HepG2 (cell line): Measurements from ENCODE around the gene CASP7. TPM values are rescaled to one million over a fixed set of nuclear protein-coding genes. Genes with fewer than 3 reads are reported as not detected.

Experiments used
- ATAC-seq: fragments of 200-7000 bp; cut with Tn5 transposase; 3 replicates; pipeline ENCODE4 v1.9.1; 2020; ENCODE audit warnings: mild to moderate bottlenecking, moderate library complexity
- BruUV-seq: library from RNA; stranded (reverse); fragments of 400-500 nt; replicated peaks from 2 replicates; lab custom pipeline; 2021; lab: Mats Ljungman, UMichigan
- CTCF ChIA-PET: fragments of 300-600 bp; formaldehyde crosslinking; extraction: SDS; loops from one replicate; lab custom pipeline; 2021; ENCODE audit warnings: low total read pairs, inconsistent platforms, low intra/inter-chr PET ratio; lab: Yijun Ruan, JAX
- POLR2A ChIA-PET: fragments of 350-600 bp; sonication (Branson Sonifier 250); formaldehyde crosslinking; loops from one replicate; lab custom pipeline; 2020; ENCODE audit warnings: antibody characterized with exemption, inconsistent platforms; lab: Yijun Ruan, JAX
- DNase-seq: peaks from one replicate; pipeline ENCODE4 v3.0.0-alpha.2; 2015; ENCODE audit warnings: low spot score
- FAIRE-seq: peaks from 3 replicates; lab custom pipeline; 2011; peaks lifted over from hg19 to GRCh38; lab: Jason Lieb, UNC
- H2AFZ ChIP-seq: one replicate; pipeline ENCODE4 v1.6.1; 2011; ENCODE audit warnings: low read length, inconsistent platforms
- H3K27ac ChIP-seq: fragments of 300-600 bp; 3 replicates; pipeline ENCODE4 v1.8.0; 2011; ENCODE audit warnings: mixed run types, mild to moderate bottlenecking, mixed read lengths, low read length, inconsistent platforms; ENCODE audit not compliant: insufficient read depth; ENCODE audit errors: extremely low read length
- H3K27me3 ChIP-seq, 2 experiments: fragments of 200-600 bp in 1 of 2; 2 replicates in 1 of 2; 3 replicates in 1 of 2; pipeline versions ENCODE4 v1.6.0 to v1.8.0; 2011; ENCODE audit warnings: low read length in 2 of 2, mild to moderate bottlenecking in 2 of 2, moderate library complexity in 2 of 2, inconsistent platforms in 1 of 2; ENCODE audit not compliant: insufficient read depth in 2 of 2, control insufficient read depth in 1 of 2
- H3K36me3 ChIP-seq, 2 experiments: fragments of 200-600 bp in 1 of 2; replicated peaks in 1 of 2; 2 replicates in 1 of 2; 3 replicates in 1 of 2; pipeline versions ENCODE4 v1.5.1 to v1.8.0; 2011; ENCODE audit warnings: low read length in 2 of 2, inconsistent platforms in 1 of 2; ENCODE audit not compliant: insufficient read depth in 2 of 2, control insufficient read depth in 1 of 2
- H3K4me1 ChIP-seq: 2 replicates; pipeline ENCODE4 v1.5.1; 2012; ENCODE audit warnings: low read length, inconsistent platforms; ENCODE audit not compliant: insufficient read depth
- H3K4me2 ChIP-seq: 2 replicates; pipeline ENCODE4 v1.6.0; 2011; ENCODE audit warnings: low read depth, low read length, inconsistent platforms
- H3K4me3 ChIP-seq, 3 experiments: fragments of 200-600 bp in 1 of 3; sonication (generic), shearing (Covaris generic) in 1 of 3; replicated peaks in 1 of 3; 2 replicates each; pipeline ENCODE4 v1.5.1; 2011 to 2016; ENCODE audit warnings: low read length in 3 of 3, inconsistent platforms in 2 of 3, low read depth in 2 of 3, mild to moderate bottlenecking in 2 of 3, control low read depth in 1 of 3, mixed read lengths in 1 of 3; ENCODE audit not compliant: insufficient read depth in 1 of 3
- H3K79me2 ChIP-seq: one replicate; pipeline ENCODE4 v1.6.1; 2011; ENCODE audit warnings: low read length, inconsistent platforms; ENCODE audit not compliant: insufficient read depth
- H3K9ac ChIP-seq: 2 replicates; pipeline ENCODE4 v1.6.0; 2011; ENCODE audit warnings: mild to moderate bottlenecking, low read depth, low read length, inconsistent platforms; ENCODE audit not compliant: insufficient read depth
- H3K9me3 ChIP-seq: 2 replicates; pipeline ENCODE4 v1.5.1; 2012; ENCODE audit warnings: mild to moderate bottlenecking, low read length
- H4K20me1 ChIP-seq: 2 replicates; pipeline ENCODE4 v1.6.0; 2011; ENCODE audit warnings: inconsistent platforms, mild to moderate bottlenecking, low read length, moderate library complexity; ENCODE audit not compliant: insufficient read depth
- CBX5 ChIP-seq: sonication (generic); formaldehyde crosslinking; IDR thresholded peaks from 2 replicates; pipeline ENCODE4 v1.4.0; 2020; ENCODE audit warnings: missing genetic modification reagents, borderline replicate concordance
- CC2D1A ChIP-seq: sonication (generic); formaldehyde crosslinking; IDR thresholded peaks from 2 replicates; pipeline ENCODE4 v1.8.1; 2023; ENCODE audit warnings: mild to moderate bottlenecking, missing genetic modification reagents
- CHD4 ChIP-seq: fragments of 200-600 bp; sonication (generic); IDR thresholded peaks from 2 replicates; pipeline ENCODE4 v1.7.0; 2017; ENCODE audit warnings: mild to moderate bottlenecking, low read length, borderline replicate concordance
- HNRNPUL1 ChIP-seq: fragments of 200-400 bp; formaldehyde crosslinking; IDR thresholded peaks from 2 replicates; pipeline ENCODE4 v1.6.1; 2017; ENCODE audit warnings: low read depth, mild to moderate bottlenecking, low read length, moderate library complexity
- HOXA5 ChIP-seq: sonication (generic); formaldehyde crosslinking; IDR thresholded peaks from 2 replicates; pipeline ENCODE4 v1.4.0; 2020; ENCODE audit warnings: missing genetic modification reagents
- MLLT10 ChIP-seq: sonication (generic); formaldehyde crosslinking; IDR thresholded peaks from 2 replicates; pipeline ENCODE4 v1.4.0; 2020; ENCODE audit warnings: missing genetic modification reagents
- MTF2 ChIP-seq: sonication (generic); formaldehyde crosslinking; IDR thresholded peaks from 2 replicates; pipeline ENCODE4 v1.5.0; 2020; ENCODE audit warnings: missing genetic modification reagents, borderline replicate concordance
- NFATC3 ChIP-seq: sonication (generic); formaldehyde crosslinking; IDR thresholded peaks from 2 replicates; pipeline ENCODE4 v1.5.1; 2020; ENCODE audit warnings: mild to moderate bottlenecking, missing genetic modification reagents
- RFX5 ChIP-seq: IDR thresholded peaks from 2 replicates; pipeline ENCODE4 v1.6.1; 2011; ENCODE audit warnings: low read depth, low read length, improper control_type of control experiment
- TSC22D2 ChIP-seq: sonication (generic); formaldehyde crosslinking; IDR thresholded peaks from 2 replicates; pipeline ENCODE4 v1.5.1; 2020; ENCODE audit warnings: missing genetic modification reagents, mild to moderate bottlenecking, borderline replicate concordance
- ZNF143 ChIP-seq: sonication (generic); formaldehyde crosslinking; IDR thresholded peaks from 2 replicates; pipeline ENCODE4 v1.4.0; 2020; ENCODE audit warnings: missing genetic modification reagents
- ZNF33A ChIP-seq: sonication (generic); formaldehyde crosslinking; IDR thresholded peaks from 2 replicates; pipeline ENCODE4 v1.5.1; 2020; ENCODE audit warnings: missing genetic modification reagents, mild to moderate bottlenecking, moderate library complexity, borderline replicate concordance
- WGBS: methylation state at CpG from one replicate; pipeline ENCODE4 v1.1.6; 2017; ENCODE audit warnings: low lambda C conversion rate; 5-methylcytosine and 5-hydroxymethylcytosine counted together
- in situ Hi-C: cut with HindIII; loops from 2 replicates; pipeline ENCODE4 v1.10.0; 2017; ENCODE audit warnings: low pct_unique_long_range_greater_than_20kb; ENCODE audit not compliant: extremely low pct_ligation_motif_present
- intact Hi-C: fragments of 100-400 bp; cut with micrococcal nuclease; formaldehyde crosslinking; loops from one replicate; pipeline ENCODE4 v1.10.0; 2022; ENCODE audit not compliant: unreplicated experiment
- polyA plus RNA-seq, 8 experiments: library from polyadenylated mRNA; depleted of rRNA in 3 of 8; stranded (reverse) in 7 of 8; unstranded in 1 of 8; fragments of >200 nt; fragmentation: Illumina TruSeq in 4 of 8; extraction: Trizol in 4 of 8; gene quantifications; 2 replicates each; pipeline versions ENCODE4 v1.2.1 to v1.2.3, GENCODE V29; 2011 to 2016; ENCODE audit warnings: low read depth in 4 of 8, missing spikeins in 1 of 8, mixed read lengths in 1 of 8; ENCODE audit not compliant: insufficient read depth in 1 of 8
- total RNA-seq, 5 experiments: library from RNA; depleted of rRNA; stranded (reverse); fragments of >200 nt; fragmentation: Illumina TruSeq; extraction: Trizol; gene quantifications; 2 replicates each; pipeline ENCODE4 v1.2.3, GENCODE V29; 2016; ENCODE audit warnings: low read depth in 1 of 5
- TF ChIP-seq, protein P1 (sequence below): sonication (generic); formaldehyde crosslinking; IDR thresholded peaks from 2 replicates; pipeline ENCODE4 v1.4.0; 2020; ENCODE audit warnings: missing genetic modification reagents
- TF ChIP-seq, protein P2 (sequence below): IDR thresholded peaks from 2 replicates; pipeline ENCODE4 v1.6.1; 2012; ENCODE audit warnings: low read depth, low read length, improper control_type of control experiment
- TF ChIP-seq, protein P3 (sequence below): sonication (generic); formaldehyde crosslinking; IDR thresholded peaks from 2 replicates; pipeline ENCODE4 v1.4.0; 2020; ENCODE audit warnings: low read depth, mild to moderate bottlenecking, missing genetic modification reagents
- TF ChIP-seq, protein P4 (sequence below): sonication (generic); formaldehyde crosslinking; IDR thresholded peaks from 2 replicates; pipeline ENCODE4 v1.8.0; 2022; ENCODE audit warnings: missing genetic modification reagents, mild to moderate bottlenecking, borderline replicate concordance
- TF ChIP-seq, protein P5 (sequence below): sonication (generic); formaldehyde crosslinking; IDR thresholded peaks from 2 replicates; pipeline ENCODE4 v1.5.1; 2020; ENCODE audit warnings: missing genetic modification reagents, mild to moderate bottlenecking, borderline replicate concordance

Gene CASP7
- total and polyA plus RNA-seq, 2 of the 13 experiments (the other 11 are each of a cell fraction or from before 2014, with no cell fraction given): 11.9 to 39.3 TPM

DNA sequence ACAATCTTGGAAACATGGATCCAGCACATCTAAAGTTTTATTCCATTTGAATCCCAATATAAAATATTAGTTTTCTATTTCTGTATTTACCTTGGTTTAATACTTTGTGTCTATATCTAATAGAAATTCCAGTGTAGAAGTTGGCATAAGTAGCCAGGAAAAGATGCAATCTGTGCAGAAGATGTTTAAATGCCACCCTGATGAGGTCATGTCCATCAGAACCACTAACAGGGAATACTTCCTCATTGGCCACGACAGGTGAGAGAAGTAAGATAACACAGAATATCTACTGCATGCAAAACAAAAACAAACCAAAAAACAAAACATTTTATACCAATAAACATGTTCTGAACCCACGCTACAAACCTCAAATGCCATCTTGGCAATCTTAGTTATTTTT lies 87.5 kb downstream of the CASP7 start:
- Histone ChIP-seq H3K4me1 (no peaks in the 10 kb centered on the region), H3K79me2 (no peaks in the 10 kb centered on the region), H3K27me3 (peaks cover 0 to 15% of the 10 kb centered on the region in 2 experiments; a peak in 1 of 5 replicates), H3K27ac (no peak overlapping the region), H4K20me1 (no peaks in the 10 kb centered on the region), H2AFZ (no peak overlapping the region), H3K4me2 (no peak overlapping the region), H3K4me3 (no peak overlapping the region), H3K36me3 (no peaks in the 10 kb centered on the region), H3K9ac (no peak overlapping the region), H3K9me3 (no peaks in the 10 kb centered on the region)
- WGBS: 0% methylated on average over 2 of the region's 2 CpGs
- CTCF ChIA-PET: no interaction called here
- POLR2A ChIA-PET: no interaction called here
- in situ Hi-C loops (no loop called here), intact Hi-C loops (no loop called here)
- no TSS peak for BruUV-seq
- no peak for TF ChIP-seq CC2D1A (CRISPR knock-in tag)
- no peak for TF ChIP-seq MTF2
- no peak for TF ChIP-seq TSC22D2 (CRISPR knock-in tag)
- TF ChIP-seq CHD4: no peak
- TF ChIP-seq CBX5: no peak
- TF ChIP-seq HNRNPUL1: no peak
- TF ChIP-seq, protein P1, sequence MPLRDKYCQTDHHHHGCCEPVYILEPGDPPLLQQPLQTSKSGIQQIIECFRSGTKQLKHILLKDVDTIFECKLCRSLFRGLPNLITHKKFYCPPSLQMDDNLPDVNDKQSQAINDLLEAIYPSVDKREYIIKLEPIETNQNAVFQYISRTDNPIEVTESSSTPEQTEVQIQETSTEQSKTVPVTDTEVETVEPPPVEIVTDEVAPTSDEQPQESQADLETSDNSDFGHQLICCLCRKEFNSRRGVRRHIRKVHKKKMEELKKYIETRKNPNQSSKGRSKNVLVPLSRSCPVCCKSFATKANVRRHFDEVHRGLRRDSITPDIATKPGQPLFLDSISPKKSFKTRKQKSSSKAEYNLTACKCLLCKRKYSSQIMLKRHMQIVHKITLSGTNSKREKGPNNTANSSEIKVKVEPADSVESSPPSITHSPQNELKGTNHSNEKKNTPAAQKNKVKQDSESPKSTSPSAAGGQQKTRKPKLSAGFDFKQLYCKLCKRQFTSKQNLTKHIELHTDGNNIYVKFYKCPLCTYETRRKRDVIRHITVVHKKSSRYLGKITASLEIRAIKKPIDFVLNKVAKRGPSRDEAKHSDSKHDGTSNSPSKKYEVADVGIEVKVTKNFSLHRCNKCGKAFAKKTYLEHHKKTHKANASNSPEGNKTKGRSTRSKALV (CRISPR knock-in tag): no peak
- TF ChIP-seq, protein P2, sequence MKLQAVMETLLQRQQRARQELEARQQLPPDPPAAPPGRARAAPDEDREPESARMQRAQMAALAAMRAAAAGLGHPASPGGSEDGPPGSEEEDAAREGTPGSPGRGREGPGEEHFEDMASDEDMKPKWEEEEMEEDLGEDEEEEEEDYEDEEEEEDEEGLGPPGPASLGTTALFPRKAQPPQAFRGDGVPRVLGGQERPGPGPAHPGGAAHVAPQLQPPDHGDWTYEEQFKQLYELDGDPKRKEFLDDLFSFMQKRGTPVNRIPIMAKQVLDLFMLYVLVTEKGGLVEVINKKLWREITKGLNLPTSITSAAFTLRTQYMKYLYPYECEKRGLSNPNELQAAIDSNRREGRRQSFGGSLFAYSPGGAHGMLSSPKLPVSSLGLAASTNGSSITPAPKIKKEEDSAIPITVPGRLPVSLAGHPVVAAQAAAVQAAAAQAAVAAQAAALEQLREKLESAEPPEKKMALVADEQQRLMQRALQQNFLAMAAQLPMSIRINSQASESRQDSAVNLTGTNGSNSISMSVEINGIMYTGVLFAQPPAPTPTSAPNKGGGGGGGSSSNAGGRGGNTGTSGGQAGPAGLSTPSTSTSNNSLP: no peak
- no peak for TF ChIP-seq NFATC3 (CRISPR knock-in tag)
- TF ChIP-seq MLLT10 (CRISPR knock-in tag): no peak
- TF ChIP-seq, protein P3, sequence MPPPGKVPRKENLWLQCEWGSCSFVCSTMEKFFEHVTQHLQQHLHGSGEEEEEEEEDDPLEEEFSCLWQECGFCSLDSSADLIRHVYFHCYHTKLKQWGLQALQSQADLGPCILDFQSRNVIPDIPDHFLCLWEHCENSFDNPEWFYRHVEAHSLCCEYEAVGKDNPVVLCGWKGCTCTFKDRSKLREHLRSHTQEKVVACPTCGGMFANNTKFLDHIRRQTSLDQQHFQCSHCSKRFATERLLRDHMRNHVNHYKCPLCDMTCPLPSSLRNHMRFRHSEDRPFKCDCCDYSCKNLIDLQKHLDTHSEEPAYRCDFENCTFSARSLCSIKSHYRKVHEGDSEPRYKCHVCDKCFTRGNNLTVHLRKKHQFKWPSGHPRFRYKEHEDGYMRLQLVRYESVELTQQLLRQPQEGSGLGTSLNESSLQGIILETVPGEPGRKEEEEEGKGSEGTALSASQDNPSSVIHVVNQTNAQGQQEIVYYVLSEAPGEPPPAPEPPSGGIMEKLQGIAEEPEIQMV (CRISPR knock-in tag): no peak
- TF ChIP-seq RFX5: no peak
- TF ChIP-seq, protein P4, sequence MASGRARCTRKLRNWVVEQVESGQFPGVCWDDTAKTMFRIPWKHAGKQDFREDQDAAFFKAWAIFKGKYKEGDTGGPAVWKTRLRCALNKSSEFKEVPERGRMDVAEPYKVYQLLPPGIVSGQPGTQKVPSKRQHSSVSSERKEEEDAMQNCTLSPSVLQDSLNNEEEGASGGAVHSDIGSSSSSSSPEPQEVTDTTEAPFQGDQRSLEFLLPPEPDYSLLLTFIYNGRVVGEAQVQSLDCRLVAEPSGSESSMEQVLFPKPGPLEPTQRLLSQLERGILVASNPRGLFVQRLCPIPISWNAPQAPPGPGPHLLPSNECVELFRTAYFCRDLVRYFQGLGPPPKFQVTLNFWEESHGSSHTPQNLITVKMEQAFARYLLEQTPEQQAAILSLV (CRISPR knock-in tag): no peak
- no peak for TF ChIP-seq ZNF143 (CRISPR knock-in tag)
- TF ChIP-seq, protein P5, sequence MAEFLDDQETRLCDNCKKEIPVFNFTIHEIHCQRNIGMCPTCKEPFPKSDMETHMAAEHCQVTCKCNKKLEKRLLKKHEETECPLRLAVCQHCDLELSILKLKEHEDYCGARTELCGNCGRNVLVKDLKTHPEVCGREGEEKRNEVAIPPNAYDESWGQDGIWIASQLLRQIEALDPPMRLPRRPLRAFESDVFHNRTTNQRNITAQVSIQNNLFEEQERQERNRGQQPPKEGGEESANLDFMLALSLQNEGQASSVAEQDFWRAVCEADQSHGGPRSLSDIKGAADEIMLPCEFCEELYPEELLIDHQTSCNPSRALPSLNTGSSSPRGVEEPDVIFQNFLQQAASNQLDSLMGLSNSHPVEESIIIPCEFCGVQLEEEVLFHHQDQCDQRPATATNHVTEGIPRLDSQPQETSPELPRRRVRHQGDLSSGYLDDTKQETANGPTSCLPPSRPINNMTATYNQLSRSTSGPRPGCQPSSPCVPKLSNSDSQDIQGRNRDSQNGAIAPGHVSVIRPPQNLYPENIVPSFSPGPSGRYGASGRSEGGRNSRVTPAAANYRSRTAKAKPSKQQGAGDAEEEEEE: no peak
- TF ChIP-seq ZNF33A: no peak
- TF ChIP-seq HOXA5 (CRISPR knock-in tag): no peak
- DNase-seq (no peak), FAIRE-seq (no peak), ATAC-seq (no peak)
